A549 (cell line): ENCODE data around the gene AKAP6. TPM values are rescaled to one million over a fixed set of nuclear protein-coding genes. Genes with fewer than 3 reads are reported as not detected.

Source experiments
- ATAC-seq, 2 experiments: fragments of 200-7000 bp in 1 of 2; fragments of >200 bp in 1 of 2; cut with Nextera tagmentation in 1 of 2; cut with Tn5 transposase in 1 of 2; 3 replicates each; pipeline versions ENCODE4 v1.8.0 to v1.9.1; 2018 to 2020; ENCODE audit warnings: mild to moderate bottlenecking in 1 of 2, moderate library complexity in 1 of 2
- CTCF ChIA-PET: fragments of 300-600 bp; sonication (Branson Sonifier 250); formaldehyde crosslinking; extraction: SDS; loops from one replicate; lab custom pipeline; 2021; ENCODE audit warnings: antibody characterized with exemption, inconsistent platforms; lab: Yijun Ruan, JAX
- POLR2A ChIA-PET: fragments of 350-600 bp; formaldehyde crosslinking; extraction: SDS; loops from one replicate; lab custom pipeline; 2021; ENCODE audit warnings: antibody characterized with exemption, inconsistent platforms; lab: Yijun Ruan, JAX
- DNase-seq, 2 experiments: peaks; one replicate each; pipeline versions ENCODE4 v3.0.0 to v3.0.0-alpha.2; 2011 to 2016; ENCODE audit warnings: low read depth in 1 of 2, low spot score in 1 of 2
- FAIRE-seq: peaks from 2 replicates; lab custom pipeline; 2011; peaks lifted over from hg19 to GRCh38; lab: Jason Lieb, UNC
- H3K27ac ChIP-seq, 2 experiments: fragments of >200 bp; sonication (Bioruptor Twin); formaldehyde crosslinking; 3 replicates each; pipeline ENCODE4 v1.5.1; 2016 to 2017
- H3K4me1 ChIP-seq: fragments of >200 bp; sonication (Bioruptor Twin); formaldehyde crosslinking; 3 replicates; pipeline ENCODE4 v1.6.1; 2016
- H3K4me2 ChIP-seq: fragments of >200 bp; sonication (Bioruptor Twin); formaldehyde crosslinking; 3 replicates; pipeline ENCODE4 v1.6.1; 2016
- H3K4me3 ChIP-seq: fragments of >200 bp; sonication (Bioruptor Twin); formaldehyde crosslinking; 3 replicates; pipeline ENCODE4 v1.5.1; 2016
- H3K9me3 ChIP-seq: fragments of >200 bp; sonication (Bioruptor Twin); formaldehyde crosslinking; 3 replicates; pipeline ENCODE4 v1.6.1; 2016
- CBX8 ChIP-seq: fragments of 200-600 bp; sonication (generic); IDR thresholded peaks from 2 replicates; pipeline ENCODE4 v1.6.1; 2016
- CEBPB ChIP-seq, 2 experiments: fragments of >200 bp in 1 of 2; sonication (Bioruptor Twin) in 1 of 2; formaldehyde crosslinking in 1 of 2; IDR thresholded peaks; 2 replicates each; pipeline ENCODE4 v1.6.1; 2012 to 2016
- CHD4 ChIP-seq: fragments of 200-600 bp; sonication (generic); IDR thresholded peaks from 2 replicates; pipeline ENCODE4 v1.6.1; 2016; ENCODE audit warnings: antibody characterized with exemption, mild to moderate bottlenecking, borderline replicate concordance
- CTCF ChIP-seq: fragments of >200 bp; sonication (Bioruptor Twin); formaldehyde crosslinking; IDR thresholded peaks from 3 replicates; pipeline ENCODE4 v1.5.1; 2016
- EHMT2 ChIP-seq: fragments of 200-600 bp; sonication (generic); IDR thresholded peaks from 2 replicates; pipeline ENCODE4 v1.6.1; 2016; ENCODE audit warnings: antibody characterized with exemption, low read depth, mild to moderate bottlenecking, moderate library complexity
- FOSB ChIP-seq: fragments of 250-450 bp; sonication (Bioruptor Pico); IDR thresholded peaks from 2 replicates; pipeline ENCODE4 v1.5.0; 2020; ENCODE audit warnings: mild to moderate bottlenecking, moderate library complexity
- HDAC2 ChIP-seq: fragments of 200-600 bp; sonication (generic); IDR thresholded peaks from 2 replicates; pipeline ENCODE4 v1.6.1; 2016
- HEYL ChIP-seq: fragments of 250-450 bp; sonication (Bioruptor Pico); IDR thresholded peaks from 2 replicates; pipeline ENCODE4 v1.8.0; 2021; ENCODE audit warnings: mild to moderate bottlenecking, moderate library complexity
- HMGXB4 ChIP-seq: fragments of 250-450 bp; sonication (Bioruptor Pico); IDR thresholded peaks from 2 replicates; pipeline ENCODE4 v1.5.0; 2021; ENCODE audit warnings: mild to moderate bottlenecking, moderate library complexity, borderline replicate concordance
- HOXA7 ChIP-seq: fragments of 250-450 bp; sonication (Bioruptor Pico); IDR thresholded peaks from 2 replicates; pipeline ENCODE4 v1.5.0; 2020; ENCODE audit warnings: mild to moderate bottlenecking, moderate library complexity
- HOXB13 ChIP-seq: fragments of 250-450 bp; sonication (Bioruptor Pico); IDR thresholded peaks from 2 replicates; pipeline ENCODE4 v1.5.0; 2020; ENCODE audit warnings: low read depth, mild to moderate bottlenecking, moderate library complexity
- JUNB ChIP-seq: fragments of >200 bp; sonication (Bioruptor Twin); formaldehyde crosslinking; IDR thresholded peaks from 2 replicates; pipeline ENCODE4 v1.6.1; 2016
- KDM1A ChIP-seq: fragments of 200-600 bp; sonication (generic); IDR thresholded peaks from 2 replicates; pipeline ENCODE4 v1.6.1; 2016; ENCODE audit warnings: low read depth, mild to moderate bottlenecking
- MAFK ChIP-seq: fragments of 450-650 bp; IDR thresholded peaks from 2 replicates; pipeline ENCODE4 v1.6.1; 2014; ENCODE audit not compliant: partially characterized antibody
- MAX ChIP-seq: IDR thresholded peaks from 2 replicates; pipeline ENCODE4 v1.6.1; 2012
- MYC ChIP-seq: IDR thresholded peaks from 2 replicates; pipeline ENCODE4 v1.6.1; 2012; ENCODE audit warnings: mild to moderate bottlenecking, inconsistent platforms, low read length, improper control_type of control experiment, borderline replicate concordance
- RARB ChIP-seq: fragments of 250-450 bp; sonication (Bioruptor Pico); IDR thresholded peaks from 2 replicates; pipeline ENCODE4 v1.8.0; 2021; ENCODE audit warnings: mild to moderate bottlenecking, moderate library complexity
- RNF2 ChIP-seq: fragments of 200-600 bp; sonication (generic); IDR thresholded peaks from 2 replicates; pipeline ENCODE4 v1.6.1; 2016; ENCODE audit warnings: low read depth, mild to moderate bottlenecking, antibody characterized with exemption, moderate library complexity, borderline replicate concordance
- SMC3 ChIP-seq: fragments of >200 bp; sonication (Bioruptor Twin); formaldehyde crosslinking; IDR thresholded peaks from 3 replicates; pipeline ENCODE4 v1.6.1; 2018; ENCODE audit warnings: inconsistent platforms
- TFCP2L1 ChIP-seq: fragments of 250-450 bp; sonication (Bioruptor Pico); IDR thresholded peaks from 2 replicates; pipeline ENCODE4 v1.5.0; 2021; ENCODE audit warnings: mild to moderate bottlenecking
- ZNF302 ChIP-seq: fragments of 250-450 bp; sonication (Bioruptor Pico); IDR thresholded peaks from 2 replicates; pipeline ENCODE4 v1.9.0; 2021; ENCODE audit warnings: inconsistent platforms, mild to moderate bottlenecking, moderate library complexity
- ZSCAN20 ChIP-seq: fragments of 250-450 bp; sonication (Bioruptor Pico); IDR thresholded peaks from 2 replicates; pipeline ENCODE4 v1.8.0; 2022; ENCODE audit warnings: mild to moderate bottlenecking, moderate library complexity
- WGBS: methylation state at CpG from one replicate; pipeline ENCODE4 v1.1.6; 2017; ENCODE audit errors: missing lambda C conversion rate; 5-methylcytosine and 5-hydroxymethylcytosine counted together
- polyA plus RNA-seq, 4 experiments: library from polyadenylated mRNA; depleted of rRNA in 3 of 4; stranded (reverse); fragments of >200 nt; fragmentation: RNase III in 1 of 4; extraction: RNeasy Plus Mini Kit Qiagen cat#74134 plus additional on column Dnase treatment in 1 of 4; gene quantifications; 2 replicates in 3 of 4; 3 replicates in 1 of 4; pipeline ENCODE4 v1.2.3, GENCODE V29; 2011 to 2017
- TF ChIP-seq, protein P1 (sequence below): fragments of 200-600 bp; sonication (generic); IDR thresholded peaks from 2 replicates; pipeline ENCODE4 v1.6.1; 2016; ENCODE audit warnings: antibody characterized with exemption, mild to moderate bottlenecking, moderate library complexity
- TF ChIP-seq, protein P2 (sequence below): fragments of 250-450 bp; sonication (Bioruptor Pico); IDR thresholded peaks from 2 replicates; pipeline ENCODE4 v1.5.0; 2020; ENCODE audit warnings: low read depth, mild to moderate bottlenecking, moderate library complexity

The AKAP6 gene
- polyA plus RNA-seq, 2 of the 4 experiments (the other 2 are of a cell fraction) = 0.27 to 1.9 TPM

GRCh38 chr14:32621585-32621984 lies 292.5 kb downstream of the AKAP6 start:
- POLR2A ChIA-PET = no interaction called here
- TF ChIP-seq HEYL (CRISPR knock-in tag) = no peak
- no peak for TF ChIP-seq MYC
- no peak for TF ChIP-seq MAX
- no peak for TF ChIP-seq SMC3
- no peak for TF ChIP-seq CBX8
- no peak for TF ChIP-seq HOXB13 (CRISPR knock-in tag)
- no peak for TF ChIP-seq HMGXB4 (CRISPR knock-in tag)
- TF ChIP-seq CEBPB (IDR thresholded peaks at IDR 0.05) = no peak
- TF ChIP-seq FOSB (CRISPR knock-in tag) = no peak
- TF ChIP-seq, protein P1, sequence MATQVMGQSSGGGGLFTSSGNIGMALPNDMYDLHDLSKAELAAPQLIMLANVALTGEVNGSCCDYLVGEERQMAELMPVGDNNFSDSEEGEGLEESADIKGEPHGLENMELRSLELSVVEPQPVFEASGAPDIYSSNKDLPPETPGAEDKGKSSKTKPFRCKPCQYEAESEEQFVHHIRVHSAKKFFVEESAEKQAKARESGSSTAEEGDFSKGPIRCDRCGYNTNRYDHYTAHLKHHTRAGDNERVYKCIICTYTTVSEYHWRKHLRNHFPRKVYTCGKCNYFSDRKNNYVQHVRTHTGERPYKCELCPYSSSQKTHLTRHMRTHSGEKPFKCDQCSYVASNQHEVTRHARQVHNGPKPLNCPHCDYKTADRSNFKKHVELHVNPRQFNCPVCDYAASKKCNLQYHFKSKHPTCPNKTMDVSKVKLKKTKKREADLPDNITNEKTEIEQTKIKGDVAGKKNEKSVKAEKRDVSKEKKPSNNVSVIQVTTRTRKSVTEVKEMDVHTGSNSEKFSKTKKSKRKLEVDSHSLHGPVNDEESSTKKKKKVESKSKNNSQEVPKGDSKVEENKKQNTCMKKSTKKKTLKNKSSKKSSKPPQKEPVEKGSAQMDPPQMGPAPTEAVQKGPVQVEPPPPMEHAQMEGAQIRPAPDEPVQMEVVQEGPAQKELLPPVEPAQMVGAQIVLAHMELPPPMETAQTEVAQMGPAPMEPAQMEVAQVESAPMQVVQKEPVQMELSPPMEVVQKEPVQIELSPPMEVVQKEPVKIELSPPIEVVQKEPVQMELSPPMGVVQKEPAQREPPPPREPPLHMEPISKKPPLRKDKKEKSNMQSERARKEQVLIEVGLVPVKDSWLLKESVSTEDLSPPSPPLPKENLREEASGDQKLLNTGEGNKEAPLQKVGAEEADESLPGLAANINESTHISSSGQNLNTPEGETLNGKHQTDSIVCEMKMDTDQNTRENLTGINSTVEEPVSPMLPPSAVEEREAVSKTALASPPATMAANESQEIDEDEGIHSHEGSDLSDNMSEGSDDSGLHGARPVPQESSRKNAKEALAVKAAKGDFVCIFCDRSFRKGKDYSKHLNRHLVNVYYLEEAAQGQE = no peak
- TF ChIP-seq RARB (CRISPR knock-in tag) = no peak
- TF ChIP-seq, protein P2, sequence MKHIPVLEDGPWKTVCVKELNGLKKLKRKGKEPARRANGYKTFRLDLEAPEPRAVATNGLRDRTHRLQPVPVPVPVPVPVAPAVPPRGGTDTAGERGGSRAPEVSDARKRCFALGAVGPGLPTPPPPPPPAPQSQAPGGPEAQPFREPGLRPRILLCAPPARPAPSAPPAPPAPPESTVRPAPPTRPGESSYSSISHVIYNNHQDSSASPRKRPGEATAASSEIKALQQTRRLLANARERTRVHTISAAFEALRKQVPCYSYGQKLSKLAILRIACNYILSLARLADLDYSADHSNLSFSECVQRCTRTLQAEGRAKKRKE (CRISPR knock-in tag) = no peak
- no peak for TF ChIP-seq ZNF302 (CRISPR knock-in tag)
- no peak for TF ChIP-seq KDM1A
- TF ChIP-seq HOXA7 (CRISPR knock-in tag) = no peak
- TF ChIP-seq EHMT2 = no peak
- TF ChIP-seq TFCP2L1 (CRISPR knock-in tag) = no peak
- TF ChIP-seq HDAC2 = no peak
- TF ChIP-seq RNF2 = no peak
- TF ChIP-seq, all 56 proteins: peak for 0
- no peak overlapping the region for H3K4me2 ChIP-seq

GRCh38 chr14:32622742-32623141 lies 293.6 kb downstream of the AKAP6 start:
- TF ChIP-seq CHD4 (no peak), CTCF (no peak), ZSCAN20 (CRISPR knock-in tag) (no peak), HOXB13 (CRISPR knock-in tag) (no peak), JUNB (no peak), MAFK (no peak)
- TF ChIP-seq, all 56 proteins: peak for 0
- FAIRE-seq = no peak
- Histone ChIP-seq H3K4me1 (no peaks in the 10 kb centered on the region), H3K4me3 (no peak overlapping the region), H3K4me2 (no peak overlapping the region), H3K9me3 (no peaks in the 10 kb centered on the region), H3K27ac (no peak overlapping the region)
- 52% methylated on average over 3 of the region's 3 CpGs for WGBS
- ATAC-seq = no peak
- POLR2A ChIA-PET = no interaction called here
- no peak for DNase-seq
- CTCF ChIA-PET = no interaction called here

More at GRCh38 chr14:32621585-32621984, 292.5 kb downstream of the AKAP6 start:
- no peak for FAIRE-seq
- Histone ChIP-seq H3K4me1 (no peaks in the 10 kb centered on the region), H3K4me3 (no peak overlapping the region), H3K27ac (no peak overlapping the region), H3K9me3 (no peaks in the 10 kb centered on the region)
- ATAC-seq = no peak
- no peak for DNase-seq
- CTCF ChIA-PET = no interaction called here
- WGBS = 42% methylated on average over 1 of the region's 1 CpG
